GM12878 (cell line): ENCODE data around the gene RRP12.

Experiments used
- BCLAF1 ChIP-seq: fragments of 450-650 bp; IDR thresholded peaks from 2 replicates; pipeline ENCODE4 v1.6.1; 2017; ENCODE audit warnings: antibody characterized with exemption, mild to moderate bottlenecking, moderate library complexity
- POLR2A ChIP-seq: IDR thresholded peaks from 2 replicates; pipeline ENCODE4 v1.6.1; 2011; ENCODE audit warnings: low read depth, mild to moderate bottlenecking, low read length
- TARDBP ChIP-seq: IDR thresholded peaks from 2 replicates; pipeline ENCODE4 v1.6.1; 2016; ENCODE audit warnings: borderline replicate concordance
- ZSCAN29 ChIP-seq: fragments of 450-650 bp; IDR thresholded peaks from 2 replicates; pipeline ENCODE4 v1.6.1; 2017; ENCODE audit warnings: mild to moderate bottlenecking, moderate library complexity
- TF ChIP-seq, protein P1 (sequence below), 3 experiments: IDR thresholded peaks in 2 of 3; conservative IDR thresholded peaks in 1 of 3; 2 replicates each; pipeline ENCODE4 v1.5.1; 2011; ENCODE audit warnings: low read depth in 3 of 3, low read length in 3 of 3, mild to moderate bottlenecking in 3 of 3, control low read depth in 2 of 3, moderate library complexity in 2 of 3, inconsistent platforms in 1 of 3, mixed read lengths in 1 of 3; ENCODE audit not compliant: control insufficient read depth in 2 of 3, insufficient read depth in 1 of 3; ENCODE audit errors: extremely low read depth in 1 of 3
- TF ChIP-seq, protein P2 (sequence below): fragments of 450-650 bp; IDR thresholded peaks from 2 replicates; pipeline ENCODE4 v1.6.1; 2017; ENCODE audit warnings: mild to moderate bottlenecking

- TF ChIP-seq, protein P1, sequence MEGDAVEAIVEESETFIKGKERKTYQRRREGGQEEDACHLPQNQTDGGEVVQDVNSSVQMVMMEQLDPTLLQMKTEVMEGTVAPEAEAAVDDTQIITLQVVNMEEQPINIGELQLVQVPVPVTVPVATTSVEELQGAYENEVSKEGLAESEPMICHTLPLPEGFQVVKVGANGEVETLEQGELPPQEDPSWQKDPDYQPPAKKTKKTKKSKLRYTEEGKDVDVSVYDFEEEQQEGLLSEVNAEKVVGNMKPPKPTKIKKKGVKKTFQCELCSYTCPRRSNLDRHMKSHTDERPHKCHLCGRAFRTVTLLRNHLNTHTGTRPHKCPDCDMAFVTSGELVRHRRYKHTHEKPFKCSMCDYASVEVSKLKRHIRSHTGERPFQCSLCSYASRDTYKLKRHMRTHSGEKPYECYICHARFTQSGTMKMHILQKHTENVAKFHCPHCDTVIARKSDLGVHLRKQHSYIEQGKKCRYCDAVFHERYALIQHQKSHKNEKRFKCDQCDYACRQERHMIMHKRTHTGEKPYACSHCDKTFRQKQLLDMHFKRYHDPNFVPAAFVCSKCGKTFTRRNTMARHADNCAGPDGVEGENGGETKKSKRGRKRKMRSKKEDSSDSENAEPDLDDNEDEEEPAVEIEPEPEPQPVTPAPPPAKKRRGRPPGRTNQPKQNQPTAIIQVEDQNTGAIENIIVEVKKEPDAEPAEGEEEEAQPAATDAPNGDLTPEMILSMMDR (IDR thresholded peaks at IDR 0.05 in 2 of 3, conservative IDR thresholded peaks at IDR 0.05 in 1 of 3; ENCODE audit: control insufficient read depth in 2 of 3, extremely low read depth in 1 of 3, insufficient read depth in 1 of 3, low read depth in 3 of 3, low read length in 3 of 3), result no peak
- TF ChIP-seq POLR2A (no peak), ZSCAN29 (no peak), TARDBP (no peak), BCLAF1 (no peak)
- TF ChIP-seq, protein P2, sequence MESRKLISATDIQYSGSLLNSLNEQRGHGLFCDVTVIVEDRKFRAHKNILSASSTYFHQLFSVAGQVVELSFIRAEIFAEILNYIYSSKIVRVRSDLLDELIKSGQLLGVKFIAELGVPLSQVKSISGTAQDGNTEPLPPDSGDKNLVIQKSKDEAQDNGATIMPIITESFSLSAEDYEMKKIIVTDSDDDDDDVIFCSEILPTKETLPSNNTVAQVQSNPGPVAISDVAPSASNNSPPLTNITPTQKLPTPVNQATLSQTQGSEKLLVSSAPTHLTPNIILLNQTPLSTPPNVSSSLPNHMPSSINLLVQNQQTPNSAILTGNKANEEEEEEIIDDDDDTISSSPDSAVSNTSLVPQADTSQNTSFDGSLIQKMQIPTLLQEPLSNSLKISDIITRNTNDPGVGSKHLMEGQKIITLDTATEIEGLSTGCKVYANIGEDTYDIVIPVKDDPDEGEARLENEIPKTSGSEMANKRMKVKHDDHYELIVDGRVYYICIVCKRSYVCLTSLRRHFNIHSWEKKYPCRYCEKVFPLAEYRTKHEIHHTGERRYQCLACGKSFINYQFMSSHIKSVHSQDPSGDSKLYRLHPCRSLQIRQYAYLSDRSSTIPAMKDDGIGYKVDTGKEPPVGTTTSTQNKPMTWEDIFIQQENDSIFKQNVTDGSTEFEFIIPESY, result no peak
Observed at GRCh38 chr10:97411406-97411805, 10.3 kb upstream of the RRP12 start.
